ENCODE results near the gene SMURF1. TPM values are rescaled to one million over a fixed set of nuclear protein-coding genes. Genes with fewer than 3 reads are reported as not detected.

SMURF1 gene
- total RNA-seq, 4 donors from 2014 or later: 25.3 to 47.5 (median 36.5) TPM

DNA sequence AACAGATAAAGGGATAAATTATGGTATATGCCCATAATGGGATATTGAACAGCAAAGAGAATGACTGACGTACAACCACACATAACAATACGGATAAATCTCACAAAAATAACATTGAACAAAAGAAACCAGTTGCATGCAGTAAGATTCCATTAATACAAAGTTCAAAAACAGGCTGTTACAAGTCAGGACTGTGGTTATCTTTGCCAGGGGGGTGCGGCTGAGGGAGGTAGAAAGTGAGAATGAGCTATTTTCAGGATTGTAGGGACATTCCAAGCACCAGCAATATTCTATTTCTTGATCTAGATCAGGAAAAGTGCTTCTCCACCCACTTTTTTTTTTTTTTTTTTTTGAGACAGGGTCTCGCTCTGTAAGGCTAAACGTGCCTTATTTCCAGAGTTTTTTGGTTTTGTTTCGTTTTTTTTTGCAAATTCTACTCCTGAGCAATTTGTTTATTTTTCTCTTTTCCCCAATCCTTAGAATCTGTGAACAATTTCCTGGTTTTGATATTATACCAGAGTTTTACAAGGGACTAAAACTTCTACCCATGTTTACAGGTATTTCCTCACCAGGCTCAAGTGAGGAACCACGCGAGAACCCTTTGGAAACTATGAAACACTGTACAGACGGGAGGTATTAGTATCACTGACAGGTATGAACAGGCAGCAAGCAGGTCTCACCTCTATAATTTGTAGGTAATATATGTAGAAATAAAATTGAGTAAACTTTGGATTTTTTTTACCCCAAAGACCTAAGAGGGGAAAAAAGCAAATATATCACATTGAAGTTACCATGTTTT, 9.9 kb downstream of the SMURF1 start:
- Histone ChIP-seq H3K9me3 (no peaks in the 10 kb centered on the region), H3K27ac (no peak overlapping the region), H3K27me3 (no peaks in the 10 kb centered on the region), H3K4me1 (peaks cover 14 to 90% (median 46%) of the 10 kb centered on the region in 4 donors), H3K36me3 (no peaks in the 10 kb centered on the region), H3K4me3 (no peak overlapping the region)
- intact Hi-C loops (cut with DNase I; ENCODE audit: low total_unique reads) (no loop called here), in situ Hi-C loops (cut with MboI; ENCODE audit: low pct_ligation_motif_present in 1 of 4, low pct_unique_long_range_greater_than_20kb in 1 of 4, low sequenced_read_pairs in 3 of 4) (no loop called here)
- TF ChIP-seq, protein P1, sequence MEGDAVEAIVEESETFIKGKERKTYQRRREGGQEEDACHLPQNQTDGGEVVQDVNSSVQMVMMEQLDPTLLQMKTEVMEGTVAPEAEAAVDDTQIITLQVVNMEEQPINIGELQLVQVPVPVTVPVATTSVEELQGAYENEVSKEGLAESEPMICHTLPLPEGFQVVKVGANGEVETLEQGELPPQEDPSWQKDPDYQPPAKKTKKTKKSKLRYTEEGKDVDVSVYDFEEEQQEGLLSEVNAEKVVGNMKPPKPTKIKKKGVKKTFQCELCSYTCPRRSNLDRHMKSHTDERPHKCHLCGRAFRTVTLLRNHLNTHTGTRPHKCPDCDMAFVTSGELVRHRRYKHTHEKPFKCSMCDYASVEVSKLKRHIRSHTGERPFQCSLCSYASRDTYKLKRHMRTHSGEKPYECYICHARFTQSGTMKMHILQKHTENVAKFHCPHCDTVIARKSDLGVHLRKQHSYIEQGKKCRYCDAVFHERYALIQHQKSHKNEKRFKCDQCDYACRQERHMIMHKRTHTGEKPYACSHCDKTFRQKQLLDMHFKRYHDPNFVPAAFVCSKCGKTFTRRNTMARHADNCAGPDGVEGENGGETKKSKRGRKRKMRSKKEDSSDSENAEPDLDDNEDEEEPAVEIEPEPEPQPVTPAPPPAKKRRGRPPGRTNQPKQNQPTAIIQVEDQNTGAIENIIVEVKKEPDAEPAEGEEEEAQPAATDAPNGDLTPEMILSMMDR (IDR thresholded peaks at IDR 0.05): no peak
- TF ChIP-seq POLR2AphosphoS5 (IDR thresholded peaks at IDR 0.05): no peak
- no peak for TF ChIP-seq POLR2A (IDR thresholded peaks at IDR 0.05)
- TF ChIP-seq EP300 (IDR thresholded peaks at IDR 0.05; ENCODE audit: low read depth): no peak
- no peak for DNase-seq
- WGBS, 2 donors (ENCODE audit: low coverage in 1 of 2): 48 to 56% methylated on average over 7 to 9 of the region's 9 CpGs

DNA sequence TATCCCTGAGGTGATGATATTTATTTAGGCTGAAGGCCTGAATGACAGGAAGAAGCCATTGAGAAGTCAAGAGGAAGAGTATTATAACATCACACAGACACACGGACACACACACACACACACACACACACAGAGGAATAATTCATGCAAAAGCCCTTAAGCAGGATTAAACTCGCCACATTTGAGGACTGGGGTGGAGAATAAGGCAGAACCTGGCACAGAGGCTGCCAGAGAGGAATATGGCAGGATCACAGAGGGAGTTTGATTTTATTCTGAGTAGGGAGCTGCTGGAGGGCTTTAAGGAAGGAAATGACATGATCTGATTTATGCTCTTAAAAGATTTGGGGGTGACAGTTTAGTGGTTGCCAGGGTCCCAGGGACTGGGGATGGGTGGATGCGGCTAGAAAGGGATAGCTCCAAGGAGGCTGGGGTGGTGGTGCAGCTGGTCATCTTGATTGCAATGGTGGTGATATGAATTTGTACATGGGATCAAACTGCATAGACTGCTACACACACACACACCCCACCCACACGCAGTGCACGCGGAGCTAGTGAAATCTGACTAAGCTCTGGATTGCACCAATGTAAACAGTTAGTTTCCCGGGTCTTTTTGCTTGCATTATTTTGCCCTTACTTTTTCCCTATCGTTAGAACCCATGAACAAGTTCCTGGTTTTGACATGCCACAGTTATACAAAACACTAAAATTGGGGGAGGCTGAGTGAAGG, 11.2 kb downstream of the SMURF1 start:
- in situ Hi-C loops (cut with MboI; ENCODE audit: low pct_ligation_motif_present in 1 of 4, low pct_unique_long_range_greater_than_20kb in 1 of 4, low sequenced_read_pairs in 3 of 4): no loop called here
- 53 to 70% methylated on average over 4 to 8 of the region's 8 CpGs for WGBS, 2 donors (ENCODE audit: low coverage in 1 of 2)
- TF ChIP-seq POLR2A (IDR thresholded peaks at IDR 0.05): no peak
- TF ChIP-seq EP300 (IDR thresholded peaks at IDR 0.05; ENCODE audit: low read depth): no peak
- Histone ChIP-seq H3K27ac (no peak overlapping the region), H3K36me3 (no peaks in the 10 kb centered on the region), H3K27me3 (no peaks in the 10 kb centered on the region), H3K9me3 (no peaks in the 10 kb centered on the region), H3K4me3 (no peak overlapping the region), H3K4me1 (peaks cover 23 to 90% (median 52%) of the 10 kb centered on the region in 4 donors)
- intact Hi-C loops (cut with DNase I; ENCODE audit: low total_unique reads): no loop called here
- no peak for DNase-seq

DNA sequence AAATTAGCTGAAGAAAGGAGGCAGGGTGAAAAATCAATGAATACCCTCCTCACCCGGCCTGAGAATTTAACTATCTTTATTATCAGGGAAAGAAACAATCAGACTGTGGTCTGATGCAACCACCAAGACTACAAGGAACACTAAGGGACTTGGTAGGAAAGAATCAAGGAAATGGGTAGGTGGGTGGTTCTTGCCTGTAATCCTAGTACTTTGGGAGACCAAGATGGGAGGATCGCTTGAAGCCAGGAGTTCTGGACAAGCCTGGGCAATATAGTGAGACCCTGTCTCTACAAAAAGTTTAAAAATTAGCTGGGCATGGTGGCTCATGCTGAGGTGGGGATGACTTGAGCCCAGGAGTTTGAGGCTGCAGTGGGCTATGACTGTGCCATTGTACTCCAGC, 12.6 kb downstream of the SMURF1 start:
- H3K9me3 ChIP-seq: no peaks in the 10 kb centered on the region
- no peaks in the 10 kb centered on the region for H3K27me3 ChIP-seq
- TF ChIP-seq, protein P1 (IDR thresholded peaks at IDR 0.05): no peak
- TF ChIP-seq POLR2A (IDR thresholded peaks at IDR 0.05) (no peak), EP300 (IDR thresholded peaks at IDR 0.05; ENCODE audit: low read depth) (no peak), POLR2AphosphoS5 (IDR thresholded peaks at IDR 0.05) (no peak)
- intact Hi-C loops (cut with DNase I; ENCODE audit: low total_unique reads) (no loop called here), in situ Hi-C loops (cut with MboI; ENCODE audit: low pct_ligation_motif_present in 1 of 4, low pct_unique_long_range_greater_than_20kb in 1 of 4, low sequenced_read_pairs in 3 of 4) (no loop called here)
- H3K4me1 ChIP-seq: peaks cover 20 to 95% (median 51%) of the 10 kb centered on the region in 4 donors
- DNase-seq: no peak
- H3K27ac ChIP-seq: no peak overlapping the region
- H3K4me3 ChIP-seq: no peak overlapping the region
- H3K36me3 ChIP-seq: no peaks in the 10 kb centered on the region
- WGBS, 2 donors (ENCODE audit: low coverage in 1 of 2): 90 to 94% methylated on average over 2 of the region's 2 CpGs

DNA sequence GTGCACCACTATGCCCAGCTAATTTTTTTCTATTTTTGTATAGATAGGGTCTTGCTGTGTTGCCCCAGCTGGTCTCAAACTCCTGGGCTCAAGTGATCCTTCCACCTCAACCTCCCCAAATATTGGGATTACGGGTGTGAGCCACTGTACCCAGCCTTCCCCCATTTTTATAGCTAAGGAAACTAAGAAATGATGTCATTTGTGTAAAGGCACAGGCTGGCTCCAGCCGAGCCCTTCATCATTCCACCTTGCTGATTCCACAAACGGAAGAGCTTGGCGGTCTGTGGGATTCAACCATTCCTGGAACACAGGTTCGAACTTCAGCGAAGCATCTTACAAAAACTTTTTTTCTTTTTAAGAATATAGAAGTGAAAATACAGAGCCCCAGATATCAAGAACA, 14.4 kb downstream of the SMURF1 start:
- H3K27me3 ChIP-seq: no peaks in the 10 kb centered on the region
- H3K36me3 ChIP-seq: no peaks in the 10 kb centered on the region
- no peak for DNase-seq
- H3K4me3 ChIP-seq: no peak overlapping the region
- H3K27ac ChIP-seq: peak overlapping the region in 1 of 4 donors; percentile 53
- peaks cover 20 to 95% (median 51%) of the 10 kb centered on the region in 4 donors for H3K4me1 ChIP-seq
- TF ChIP-seq, protein P1 (IDR thresholded peaks at IDR 0.05): no peak
- no peak for TF ChIP-seq POLR2A (IDR thresholded peaks at IDR 0.05)
- TF ChIP-seq POLR2AphosphoS5 (IDR thresholded peaks at IDR 0.05): no peak
- TF ChIP-seq EP300 (IDR thresholded peaks at IDR 0.05; ENCODE audit: low read depth): no peak
- 86% methylated on average over 5 to 6 of the region's 6 CpGs for WGBS, 2 donors (ENCODE audit: low coverage in 1 of 2)
- no peaks in the 10 kb centered on the region for H3K9me3 ChIP-seq
- intact Hi-C loops (cut with DNase I; ENCODE audit: low total_unique reads) (no loop called here), in situ Hi-C loops (cut with MboI; ENCODE audit: low pct_ligation_motif_present in 1 of 4, low pct_unique_long_range_greater_than_20kb in 1 of 4, low sequenced_read_pairs in 3 of 4) (no loop called here)
